ENCODE measurements around the gene TNFAIP3.

TNFAIP3 gene

GRCh38 chr6:137869549-137870307, 2.7 kb downstream of the TNFAIP3 start:
- TF ChIP-seq FOXP2 (optimal IDR thresholded peaks at IDR 0.05; ENCODE audit: borderline replicate concordance, extremely low read depth, extremely low read length, insufficient read depth), result no peak
- no peak for TF ChIP-seq TAF1 (IDR thresholded peaks at IDR 0.05; ENCODE audit: borderline replicate concordance, insufficient read depth, low read length)
- TF ChIP-seq POLR2AphosphoS5 (IDR thresholded peaks at IDR 0.05; ENCODE audit: low read depth, low read length), result no peak
- no peak for TF ChIP-seq SIN3A (IDR thresholded peaks at IDR 0.05; ENCODE audit: borderline replicate concordance, insufficient read depth, low read length)
- no peak for TF ChIP-seq REST (IDR thresholded peaks at IDR 0.05; ENCODE audit: insufficient read depth in 1 of 2, low read depth in 2 of 2, low read length in 2 of 2)

- TF ChIP-seq TAF1 (IDR thresholded peaks at IDR 0.05; ENCODE audit: borderline replicate concordance, insufficient read depth, low read length) (no peak), POLR2AphosphoS5 (IDR thresholded peaks at IDR 0.05; ENCODE audit: low read depth, low read length) (no peak), FOXP2 (optimal IDR thresholded peaks at IDR 0.05; ENCODE audit: borderline replicate concordance, extremely low read depth, extremely low read length, insufficient read depth) (no peak)
Measured at GRCh38 chr6:137870308-137870644, 3.2 kb downstream of the TNFAIP3 start.

DNA sequence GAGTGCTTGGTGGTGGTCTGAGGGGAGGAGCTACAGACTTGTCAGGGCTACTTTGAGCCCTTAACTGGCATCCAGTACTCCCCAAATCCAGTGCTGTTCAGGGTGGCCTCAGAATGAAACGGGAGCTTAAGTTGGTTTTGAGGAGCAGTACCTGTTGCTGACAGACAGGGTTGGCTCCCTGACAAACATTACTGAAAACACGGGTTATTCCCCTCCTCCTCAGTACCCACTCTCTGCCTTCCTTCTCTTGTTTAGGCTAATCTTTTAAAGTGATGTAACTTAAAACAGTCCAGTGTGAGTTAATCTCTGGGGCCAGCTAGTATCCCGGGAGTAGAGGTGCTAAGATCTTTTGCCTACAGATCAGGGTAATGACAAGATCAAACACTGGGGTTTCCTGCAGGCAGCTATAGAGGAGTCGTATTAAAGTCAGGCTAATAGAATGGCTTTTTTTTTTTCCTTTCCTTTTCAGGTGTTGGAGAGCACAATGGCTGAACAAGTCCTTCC, 3.7 kb downstream of the TNFAIP3 start:
- TF ChIP-seq FOXP2 (optimal IDR thresholded peaks at IDR 0.05; ENCODE audit: borderline replicate concordance, extremely low read depth, extremely low read length, insufficient read depth) (no peak), POLR2AphosphoS5 (IDR thresholded peaks at IDR 0.05; ENCODE audit: low read depth, low read length) (no peak), REST (IDR thresholded peaks at IDR 0.05; ENCODE audit: insufficient read depth in 1 of 2, low read depth in 2 of 2, low read length in 2 of 2) (no peak), TAF1 (IDR thresholded peaks at IDR 0.05; ENCODE audit: borderline replicate concordance, insufficient read depth, low read length) (no peak), SIN3A (IDR thresholded peaks at IDR 0.05; ENCODE audit: borderline replicate concordance, insufficient read depth, low read length) (no peak)

DNA sequence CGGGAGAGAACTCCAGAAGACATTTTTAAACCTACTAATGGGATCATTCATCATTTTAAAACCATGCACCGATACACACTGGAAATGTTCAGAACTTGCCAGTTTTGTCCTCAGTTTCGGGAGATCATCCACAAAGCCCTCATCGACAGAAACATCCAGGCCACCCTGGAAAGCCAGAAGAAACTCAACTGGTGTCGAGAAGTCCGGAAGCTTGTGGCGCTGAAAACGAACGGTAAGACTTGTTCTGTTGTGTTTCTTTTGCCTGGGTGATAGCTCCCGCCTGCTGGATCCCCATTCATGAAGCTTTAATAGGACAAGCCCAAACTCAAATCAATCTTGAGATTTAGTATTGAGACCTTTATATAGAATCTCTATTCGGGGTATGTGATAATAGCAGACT, 4.2 kb downstream of the TNFAIP3 start:
- TF ChIP-seq TAF1 (IDR thresholded peaks at IDR 0.05; ENCODE audit: borderline replicate concordance, insufficient read depth, low read length) (no peak), FOXP2 (optimal IDR thresholded peaks at IDR 0.05; ENCODE audit: borderline replicate concordance, extremely low read depth, extremely low read length, insufficient read depth) (no peak), POLR2AphosphoS5 (IDR thresholded peaks at IDR 0.05; ENCODE audit: low read depth, low read length) (no peak), SIN3A (IDR thresholded peaks at IDR 0.05; ENCODE audit: borderline replicate concordance, insufficient read depth, low read length) (no peak)

DNA sequence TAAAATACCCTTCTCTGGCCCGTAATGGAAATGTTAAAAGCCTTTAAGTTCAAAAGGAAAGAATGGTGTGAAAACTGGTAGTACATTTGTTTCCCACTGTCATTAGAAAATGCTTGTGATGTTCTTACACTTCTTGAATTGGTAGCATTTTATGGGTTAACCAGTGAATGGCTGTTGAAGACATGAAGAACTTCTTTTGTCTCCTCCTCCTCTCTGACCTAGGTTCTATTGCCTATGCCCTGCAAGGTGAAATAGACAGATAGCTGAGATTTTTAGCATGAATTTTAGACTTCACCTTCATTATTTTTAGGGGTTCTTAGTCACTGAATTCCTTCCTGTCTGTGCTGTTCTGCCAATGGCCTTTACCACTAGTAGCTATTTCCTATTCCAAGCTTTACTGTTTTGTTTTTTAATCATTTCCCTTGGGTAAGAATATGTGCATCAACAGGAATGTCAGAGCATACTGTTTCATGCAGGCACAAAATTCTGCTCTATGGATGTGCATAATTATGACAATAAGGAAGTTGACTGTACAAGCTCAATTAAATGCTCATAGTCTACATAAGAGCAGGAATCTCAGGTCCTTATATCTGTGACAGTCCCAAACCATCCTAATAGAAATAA, 4.9 kb downstream of the TNFAIP3 start:
- no peak for TF ChIP-seq POLR2AphosphoS5 (IDR thresholded peaks at IDR 0.05; ENCODE audit: low read depth, low read length)
- no peak for TF ChIP-seq TAF1 (IDR thresholded peaks at IDR 0.05; ENCODE audit: borderline replicate concordance, insufficient read depth, low read length)
- TF ChIP-seq FOXP2 (optimal IDR thresholded peaks at IDR 0.05; ENCODE audit: borderline replicate concordance, extremely low read depth, extremely low read length, insufficient read depth), result no peak
- TF ChIP-seq REST (IDR thresholded peaks at IDR 0.05; ENCODE audit: insufficient read depth in 1 of 2, low read depth in 2 of 2, low read length in 2 of 2), result no peak
- TF ChIP-seq SIN3A (IDR thresholded peaks at IDR 0.05; ENCODE audit: borderline replicate concordance, insufficient read depth, low read length), result no peak
